Endothelial cell of umbilical vein (primary cell): ENCODE measurements around the gene RPL35. TPM values are rescaled to one million over a fixed set of nuclear protein-coding genes. Genes with fewer than 3 reads are reported as not detected.

Source experiments
- BruUV-seq: library from RNA; stranded (reverse); fragments of 400-500 nt; replicated peaks from 2 replicates; lab custom pipeline; 2021; lab: Mats Ljungman, UMichigan
- CTCF ChIA-PET: fragments of 300-600, 350-600 bp; sonication (Branson Sonifier 250); formaldehyde crosslinking; loops from one replicate; lab custom pipeline; 2021; ENCODE audit warnings: antibody characterized with exemption, inconsistent platforms; lab: Charles Lee
- POLR2A ChIA-PET: fragments of 300-600, 350-600 bp; sonication (Branson Sonifier 250); formaldehyde crosslinking; loops from one replicate; lab custom pipeline; 2021; ENCODE audit warnings: antibody characterized with exemption, inconsistent platforms; lab: Charles Lee
- DNase-seq: peaks from one replicate; pipeline ENCODE4 v3.0.0-alpha.2; 2011; ENCODE audit warnings: low read depth, low spot score
- FAIRE-seq: peaks from 2 replicates; lab custom pipeline; 2011; peaks lifted over from hg19 to GRCh38; lab: Jason Lieb, UNC
- H2AFZ ChIP-seq: 2 replicates; pipeline ENCODE4 v1.6.0; 2012; ENCODE audit warnings: low read depth, low read length, control low read depth, inconsistent platforms
- H3K27ac ChIP-seq: 2 replicates; pipeline ENCODE4 v1.5.1; 2011; ENCODE audit warnings: low read depth, mild to moderate bottlenecking, control low read depth, low read length, moderate library complexity; ENCODE audit not compliant: insufficient read depth
- H3K27me3 ChIP-seq, 2 experiments: 2 replicates each; pipeline versions ENCODE4 v1.6.0 to v1.6.1; 2011; ENCODE audit warnings: low read length in 2 of 2, mixed read lengths in 1 of 2; ENCODE audit not compliant: control insufficient read depth in 2 of 2, insufficient read depth in 2 of 2
- H3K36me3 ChIP-seq, 2 experiments: 2 replicates in 1 of 2; 3 replicates in 1 of 2; pipeline ENCODE4 v1.5.1; 2011; ENCODE audit warnings: low read length in 2 of 2, mild to moderate bottlenecking in 1 of 2, moderate library complexity in 1 of 2; ENCODE audit not compliant: control insufficient read depth in 2 of 2, insufficient read depth in 2 of 2; ENCODE audit errors: extremely low read depth in 1 of 2
- H3K4me1 ChIP-seq: 3 replicates; pipeline ENCODE4 v1.5.1; 2011; ENCODE audit warnings: mild to moderate bottlenecking, low read length; ENCODE audit not compliant: control insufficient read depth, insufficient read depth; ENCODE audit errors: extremely low read depth
- H3K4me2 ChIP-seq: 2 replicates; pipeline ENCODE4 v1.6.1; 2011; ENCODE audit warnings: low read length, control low read depth, mixed read lengths; ENCODE audit not compliant: insufficient read depth
- H3K4me3 ChIP-seq, 3 experiments: fragments of 200-600 bp in 1 of 3; sonication (generic), shearing (Covaris generic) in 1 of 3; replicated peaks in 1 of 3; 2 replicates each; pipeline ENCODE4 v1.5.1; 2011 to 2016; ENCODE audit warnings: control low read depth in 3 of 3, low read length in 3 of 3, mild to moderate bottlenecking in 2 of 3, inconsistent platforms in 1 of 3, low read depth in 1 of 3, moderate library complexity in 1 of 3; ENCODE audit not compliant: insufficient read depth in 1 of 3
- H3K79me2 ChIP-seq: 2 replicates; pipeline ENCODE4 v1.6.0; 2012; ENCODE audit warnings: low read length, inconsistent platforms; ENCODE audit not compliant: control insufficient read depth, insufficient read depth
- H3K9ac ChIP-seq: replicated peaks from 2 replicates; pipeline ENCODE3; 2011; ENCODE audit warnings: low read length, control low read depth; ENCODE audit not compliant: insufficient read depth; ENCODE audit errors: extremely low read depth
- H3K9me1 ChIP-seq: replicated peaks from 3 replicates; pipeline ENCODE4 v1.6.0; 2011; ENCODE audit warnings: mild to moderate bottlenecking, low read length; ENCODE audit not compliant: control insufficient read depth, insufficient read depth; ENCODE audit errors: extremely low read depth
- H3K9me3 ChIP-seq: replicated peaks from 2 replicates; pipeline ENCODE4 v1.5.1; 2012; ENCODE audit warnings: low read length, inconsistent platforms; ENCODE audit not compliant: control insufficient read depth, insufficient read depth
- H4K20me1 ChIP-seq: replicated peaks from 2 replicates; pipeline ENCODE3; 2011; ENCODE audit warnings: mild to moderate bottlenecking, low read length; ENCODE audit not compliant: control insufficient read depth, insufficient read depth; ENCODE audit errors: extremely low read depth
- CTCF ChIP-seq, 2 donors: IDR thresholded peaks; 1 replicate in 1 of 2; 2 replicates in 1 of 2; pipeline ENCODE4 v1.5.1; 2011; ENCODE audit warnings: low read length in 2 of 2, mild to moderate bottlenecking in 2 of 2, moderate library complexity in 2 of 2, control low read depth in 1 of 2, inconsistent platforms in 1 of 2, low read depth in 1 of 2; ENCODE audit not compliant: insufficient read depth in 1 of 2; ENCODE audit errors: extremely low read depth in 1 of 2
- EZH2 ChIP-seq: IDR thresholded peaks from 2 replicates; pipeline ENCODE4 v1.6.1; 2012; ENCODE audit warnings: borderline replicate concordance, low read depth, mild to moderate bottlenecking, moderate library complexity, low read length, inconsistent platforms; ENCODE audit not compliant: severe bottlenecking
- FOS ChIP-seq: IDR thresholded peaks from 2 replicates; pipeline ENCODE4 v1.6.1; 2011; ENCODE audit warnings: mild to moderate bottlenecking, low read length, moderate library complexity, borderline replicate concordance; ENCODE audit not compliant: insufficient read depth
- GATA2 ChIP-seq: IDR thresholded peaks from 2 replicates; pipeline ENCODE4 v1.7.0; 2011; ENCODE audit warnings: low read depth, mild to moderate bottlenecking, moderate library complexity, mixed read lengths, low read length; ENCODE audit not compliant: insufficient read length, insufficient read depth
- JUN ChIP-seq: IDR thresholded peaks from 2 replicates; pipeline ENCODE4 v1.6.1; 2011; ENCODE audit warnings: borderline replicate concordance, low read depth; ENCODE audit not compliant: insufficient read length, insufficient read depth
- MYC ChIP-seq: IDR thresholded peaks from one replicate; pipeline ENCODE4 v1.6.1; 2011; ENCODE audit warnings: mild to moderate bottlenecking, low read depth, low read length
- POLR2A ChIP-seq: IDR thresholded peaks from 2 replicates; pipeline ENCODE4 v1.6.1; 2012; ENCODE audit warnings: low read depth, mild to moderate bottlenecking, control low read depth, low read length
- POLR2AphosphoS5 ChIP-seq: IDR thresholded peaks from 2 replicates; pipeline ENCODE4 v1.6.1; 2012; ENCODE audit warnings: low read depth, mild to moderate bottlenecking, control low read depth, low read length, moderate library complexity; ENCODE audit not compliant: insufficient read depth
- dilution Hi-C: fragments of 300-500 bp; cut with MboI; formaldehyde crosslinking; loops from one replicate; pipeline ENCODE4 v1.15.0; 2019; ENCODE audit warnings: low sequenced_read_pairs; ENCODE audit not compliant: extremely low pct_ligation_motif_present
- intact Hi-C: fragments of 100-400 bp; cut with micrococcal nuclease; formaldehyde crosslinking; loops from one replicate; pipeline ENCODE4 v1.10.0; 2022
- polyA plus RNA-seq, 4 experiments: library from polyadenylated mRNA; depleted of rRNA in 3 of 4; stranded (reverse) in 3 of 4; unstranded in 1 of 4; fragments of >200 nt; gene quantifications; 2 replicates each; pipeline versions ENCODE4 v1.2.1 to v1.2.3, GENCODE V29; 2011 to 2012; ENCODE audit warnings: missing spikeins in 1 of 4
- total RNA-seq: library from RNA; stranded (reverse); gene quantifications from 2 replicates; pipeline ENCODE4 v1.2.3, GENCODE V29; 2021
- TF ChIP-seq, protein P1 (sequence below): IDR thresholded peaks from 2 replicates; pipeline ENCODE4 v1.6.1; 2011; ENCODE audit not compliant: insufficient read depth, insufficient read length

RPL35 gene
- total and polyA plus RNA-seq, 2 donors (not counting 3 experiments of a cell fraction or from before 2014, with no cell fraction given), result 1,230 to 2,206 TPM

- H4K20me1 ChIP-seq, result no peaks in the 10 kb centered on the region
- no peak for TF ChIP-seq POLR2A
- TF ChIP-seq GATA2, result no peak
- TF ChIP-seq FOS, result no peak
- TF ChIP-seq POLR2AphosphoS5, result no peak
- no peak for TF ChIP-seq EZH2
- no peak for TF ChIP-seq JUN
- TF ChIP-seq, protein P1, sequence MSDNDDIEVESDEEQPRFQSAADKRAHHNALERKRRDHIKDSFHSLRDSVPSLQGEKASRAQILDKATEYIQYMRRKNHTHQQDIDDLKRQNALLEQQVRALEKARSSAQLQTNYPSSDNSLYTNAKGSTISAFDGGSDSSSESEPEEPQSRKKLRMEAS, result no peak
- no peak for TF ChIP-seq MYC
- TF ChIP-seq CTCF (IDR thresholded peaks at IDR 0.05; ENCODE audit: extremely low read depth in 1 of 2, insufficient read depth in 1 of 2, low read depth in 1 of 2, low read length in 2 of 2), result no peak
- BruUV-seq, result no TSS peak
- peaks cover 8% of the 10 kb centered on the region for H3K4me1 ChIP-seq
- DNase-seq (no peak), FAIRE-seq (no peak)
- no peaks in the 10 kb centered on the region for H3K9me3 ChIP-seq
- CTCF ChIA-PET, result interaction anchor here (0.6 to 1.7 kb wide), 4 partner anchors 17 to 454 kb away, joined by 3 read pairs; no protein-coding TSS in a partner anchor
- no peaks in the 10 kb centered on the region for H3K27me3 ChIP-seq
- no peak overlapping the region for H3K4me2 ChIP-seq
- H3K36me3 ChIP-seq, result peaks cover 0 to 4% of the 10 kb centered on the region in 2 experiments
- dilution Hi-C loops (no loop called here), intact Hi-C loops (no loop called here)
- H3K27ac ChIP-seq, result no peak overlapping the region
- no peak overlapping the region for H3K9ac ChIP-seq
- no peak overlapping the region for H3K4me3 ChIP-seq
- H3K9me1 ChIP-seq, result no peaks in the 10 kb centered on the region
- POLR2A ChIA-PET, result no interaction called here
- H3K79me2 ChIP-seq, result no peaks in the 10 kb centered on the region
- no peak overlapping the region for H2AFZ ChIP-seq
These were observed 46.3 kb upstream of the RPL35 start for GRCh38 chr9:124908098-124908497.
